Hepatic stellate cell (primary cell): ENCODE measurements around the gene NFATC4.
"Not testable (repeated sequence)": the region's sequence is repeated elsewhere in the genome, so short reads cannot be mapped to it uniquely, and the experiment has no call there.

Source experiments
- DNase-seq: peaks from one replicate; pipeline ENCODE4 v3.0.0; 2011; ENCODE audit warnings: low spot score

The NFATC4 gene

DNA sequence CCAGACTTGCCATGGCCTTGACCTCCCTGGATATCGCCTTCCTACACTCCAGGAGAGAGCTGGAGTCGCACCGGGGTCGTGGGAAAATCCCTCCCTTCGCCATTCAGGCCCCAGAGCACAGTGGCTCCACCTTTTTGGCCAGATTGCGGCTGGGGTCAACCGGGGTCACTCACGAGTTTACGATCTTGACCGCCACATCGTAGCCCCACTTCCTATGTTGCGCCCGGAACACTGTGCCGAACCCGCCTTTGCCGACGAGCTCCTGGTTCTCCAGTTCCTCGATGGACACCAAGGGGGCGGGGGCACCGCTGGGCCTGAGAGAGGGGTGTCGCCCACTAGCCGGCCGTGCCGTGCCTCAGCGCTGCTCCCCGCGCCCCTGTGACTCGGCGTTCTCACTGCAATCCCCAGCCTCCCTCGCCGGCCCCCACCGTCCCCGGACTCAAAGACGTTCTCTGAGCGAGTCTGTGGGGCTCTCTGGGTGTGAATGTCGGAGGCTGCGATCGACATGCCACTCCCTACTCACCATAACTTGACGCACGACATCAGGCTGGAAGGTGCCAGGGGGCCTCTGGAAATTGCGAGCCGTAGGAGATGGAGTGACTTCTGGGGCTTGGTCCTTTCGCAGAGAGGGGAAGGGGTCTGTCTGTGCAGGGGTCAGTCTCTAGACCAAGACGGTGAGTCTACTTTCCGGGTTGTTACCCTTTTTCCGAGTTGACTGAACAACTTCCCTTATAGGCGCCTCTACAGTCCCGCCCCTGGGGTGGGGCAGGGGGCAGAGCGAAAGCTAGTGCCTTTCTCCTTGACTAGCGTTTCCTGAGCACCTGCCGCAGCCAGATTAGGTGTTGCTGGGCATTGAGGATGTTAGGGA is 28.5 kb upstream of the NFATC4 start, which contains the start of gene RIPK3:
Gene RIPK3 (minus strand): TSS at position 708 of the 868 bp plus-strand sequence. CDS start 165 bp downstream, at position 543.
- no peak for DNase-seq

DNA sequence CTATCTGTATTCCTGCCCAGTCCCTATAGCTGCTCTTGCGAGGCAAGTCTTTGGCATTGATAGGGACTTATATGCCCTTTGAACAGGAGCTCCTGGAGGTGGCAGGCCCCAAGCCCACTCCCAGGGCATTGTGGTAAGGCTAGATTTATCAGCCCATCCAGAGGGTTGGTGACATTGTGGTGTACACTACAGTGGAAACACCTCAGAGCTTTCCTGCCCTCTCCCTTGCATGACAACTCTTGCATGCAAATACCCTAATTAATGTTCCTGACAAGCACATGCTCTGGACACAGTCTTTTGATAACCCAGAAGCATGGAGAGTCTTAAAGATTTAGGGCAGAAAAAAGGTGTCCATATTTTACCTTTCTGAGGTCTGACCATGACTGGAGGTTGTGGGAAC is 27.4 kb upstream of the NFATC4 start:
- DNase-seq = no peak

DNA sequence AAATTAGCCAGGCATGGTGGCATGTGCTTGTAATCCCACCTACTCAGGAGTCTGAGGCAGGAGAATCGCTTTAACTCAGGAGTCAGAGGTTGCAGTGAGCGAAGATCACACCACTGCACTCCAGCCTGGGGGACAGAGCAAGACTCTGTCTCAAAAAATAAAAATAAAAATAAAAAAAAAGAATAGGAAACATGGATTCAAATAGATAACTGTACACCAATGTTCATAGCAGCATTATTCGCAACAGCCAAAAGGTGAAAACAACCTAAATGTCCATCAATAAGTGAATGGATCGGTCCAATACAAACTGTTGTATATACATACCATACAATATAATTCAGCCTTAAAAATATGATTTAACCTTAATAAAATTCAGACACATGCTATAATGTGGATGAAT is 25.1 kb upstream of the NFATC4 start:
- no peak for DNase-seq

DNA sequence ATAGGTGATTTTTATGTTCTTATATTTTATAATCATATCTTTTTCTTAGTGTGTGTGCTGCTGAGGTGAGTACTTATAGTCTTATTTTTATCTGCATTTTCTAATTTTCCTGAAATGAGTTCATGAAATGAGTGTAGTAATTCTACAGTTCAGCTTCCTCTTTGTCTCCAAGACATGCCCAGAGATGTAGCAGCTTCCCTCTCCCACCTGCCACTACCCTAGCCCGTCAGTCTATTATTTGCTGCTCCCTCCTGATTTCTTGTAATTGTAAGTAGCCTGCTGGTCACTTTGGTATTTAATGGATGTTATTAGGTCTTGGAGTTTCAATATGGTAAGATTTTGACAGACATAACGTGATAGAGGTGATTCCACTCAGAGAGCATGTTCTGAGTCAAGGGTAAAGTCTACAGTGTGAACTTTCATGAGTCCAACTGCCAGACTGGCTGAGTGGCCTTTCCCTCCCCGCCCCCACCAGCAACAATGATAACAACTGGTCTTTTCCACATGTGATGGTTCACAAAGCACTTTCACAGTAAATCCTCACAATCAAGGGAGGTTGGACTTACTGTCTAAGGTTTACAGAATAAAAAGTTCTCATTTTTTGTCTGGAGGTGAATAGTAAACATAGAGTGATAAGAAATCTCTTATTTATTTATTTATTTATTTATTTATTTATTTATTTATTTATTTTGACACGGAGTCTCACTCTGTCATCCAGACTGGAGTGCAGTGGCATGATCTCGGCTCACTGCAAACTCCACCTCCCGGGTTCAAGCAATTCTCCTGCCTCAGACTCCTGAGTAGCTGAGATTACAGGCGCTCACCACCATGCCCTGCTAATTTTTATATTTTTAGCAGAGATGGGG is 24.0 kb upstream of the NFATC4 start:
- no peak for DNase-seq

DNA sequence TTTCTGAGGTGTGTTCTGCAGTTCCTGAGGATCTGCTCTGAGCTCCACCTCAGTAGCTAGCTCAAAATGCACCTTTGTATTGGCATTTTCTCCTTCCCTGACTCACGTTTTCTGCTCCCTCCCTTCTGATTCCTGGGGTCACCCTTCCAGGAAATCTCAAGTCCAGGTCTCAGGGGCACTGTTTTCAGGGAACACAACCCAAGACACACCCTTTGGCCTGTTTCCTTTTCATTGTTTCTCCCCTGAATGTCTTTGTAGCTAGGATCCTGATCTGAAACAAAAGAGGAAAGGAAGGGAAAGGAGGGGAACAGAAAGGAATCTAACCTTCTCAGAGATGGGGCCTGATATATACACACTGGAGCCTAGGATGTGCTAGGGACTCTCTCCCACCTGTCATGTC is 20.9 kb upstream of the NFATC4 start:
- no peak for DNase-seq

DNA sequence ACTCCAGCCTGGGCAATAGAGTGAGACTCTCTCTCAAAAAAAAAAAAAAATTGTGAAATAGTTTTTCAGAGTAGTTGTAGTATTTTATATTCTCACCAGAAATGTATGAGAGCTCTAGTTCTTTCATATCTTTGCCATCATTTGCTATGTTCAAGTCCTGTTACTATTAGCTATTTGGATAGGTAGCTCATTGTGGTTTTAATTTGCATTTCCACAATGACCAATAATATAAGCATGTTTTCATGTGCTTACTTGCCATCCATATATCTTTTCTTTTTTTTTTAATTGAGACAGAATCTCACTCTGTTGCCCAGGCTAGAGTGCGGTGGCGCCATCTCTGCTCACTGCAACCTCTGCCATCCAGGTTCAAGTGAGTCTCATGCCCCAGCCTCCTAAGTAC is 19.8 kb upstream of the NFATC4 start:
- no peak for DNase-seq

DNA sequence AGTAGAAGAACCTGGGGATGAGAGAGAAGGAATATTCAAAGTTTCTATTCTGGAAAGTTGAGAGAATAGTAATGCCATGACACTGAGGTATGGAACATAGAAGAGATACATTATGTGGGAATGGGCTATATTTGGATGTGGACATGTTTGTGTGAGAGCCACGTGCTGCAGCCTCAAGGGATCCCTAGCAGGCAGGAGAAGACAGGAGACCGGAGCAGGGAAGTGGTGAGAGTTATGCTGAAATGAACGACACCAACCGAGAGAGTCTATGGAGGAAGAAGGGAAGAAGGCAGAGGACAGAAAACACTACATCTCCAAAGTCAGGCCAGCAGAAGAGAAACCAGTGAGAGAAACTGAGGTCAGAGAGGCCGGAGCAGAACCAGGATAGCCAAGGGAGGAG is 18.2 kb upstream of the NFATC4 start:
- DNase-seq = no peak

DNA sequence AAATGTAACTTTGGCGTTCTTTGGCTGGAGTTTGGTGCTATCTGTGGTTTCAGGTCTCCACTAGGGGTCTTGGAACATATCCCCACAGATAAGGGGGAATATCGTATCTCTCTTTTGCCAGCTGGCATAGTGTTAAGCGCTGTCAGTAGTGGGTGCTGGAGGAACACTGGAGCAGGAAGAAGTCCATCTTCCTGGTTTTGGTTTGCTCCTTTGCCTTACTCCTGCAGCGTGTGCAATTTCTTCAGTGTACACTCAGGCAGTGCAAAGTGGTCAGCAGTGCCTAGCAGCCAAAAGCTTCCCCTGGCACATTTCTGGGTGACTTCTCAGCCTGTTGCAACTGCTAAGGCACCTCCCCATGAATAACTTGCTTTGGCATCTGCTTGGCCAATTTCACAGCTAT is 16.5 kb upstream of the NFATC4 start:
- DNase-seq = peak; percentile 31

DNA sequence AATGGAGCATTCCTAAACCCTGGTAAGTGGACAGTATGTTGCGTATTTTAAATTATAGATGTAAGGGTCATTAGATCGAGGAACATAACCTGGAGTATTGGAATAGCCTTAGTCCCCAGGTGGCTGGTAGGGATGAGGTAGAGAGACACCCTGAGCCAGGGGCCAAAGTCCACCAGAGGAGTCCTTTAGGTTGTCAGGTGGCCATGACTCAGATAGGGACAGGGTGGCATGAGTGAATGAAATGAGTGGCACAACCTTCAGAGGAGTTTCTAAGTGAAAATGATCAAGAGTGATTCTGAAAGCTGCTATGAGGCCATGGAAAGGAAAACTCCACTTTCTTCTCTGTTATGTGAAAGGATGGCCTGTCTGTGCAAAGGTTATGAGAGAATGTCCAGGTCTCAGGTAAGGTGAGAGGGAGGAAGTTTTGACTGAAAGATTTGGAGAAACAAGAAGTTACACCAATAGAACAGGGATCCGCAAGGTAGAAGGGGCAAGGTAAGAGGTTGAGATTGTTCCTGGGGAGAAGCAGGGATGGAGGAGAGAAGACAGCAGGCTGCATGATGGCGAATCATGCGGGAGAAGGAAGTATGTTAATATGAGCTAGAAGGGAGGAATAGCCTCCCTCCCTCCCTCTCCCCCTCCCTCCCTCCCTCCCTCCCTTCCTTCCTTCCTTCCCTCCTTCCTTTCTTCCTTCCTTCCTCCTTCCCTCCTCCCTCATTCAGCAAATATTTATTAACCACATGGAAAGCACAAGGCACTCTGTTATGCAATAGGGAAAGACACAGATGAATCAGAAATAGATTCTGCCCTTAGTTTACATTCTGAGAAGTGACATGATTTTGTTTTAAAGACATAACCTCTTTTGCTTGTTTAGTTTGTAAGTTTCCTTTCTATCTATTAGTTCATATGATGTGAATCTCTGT is 14.2 kb upstream of the NFATC4 start:
- no peak for DNase-seq

DNA sequence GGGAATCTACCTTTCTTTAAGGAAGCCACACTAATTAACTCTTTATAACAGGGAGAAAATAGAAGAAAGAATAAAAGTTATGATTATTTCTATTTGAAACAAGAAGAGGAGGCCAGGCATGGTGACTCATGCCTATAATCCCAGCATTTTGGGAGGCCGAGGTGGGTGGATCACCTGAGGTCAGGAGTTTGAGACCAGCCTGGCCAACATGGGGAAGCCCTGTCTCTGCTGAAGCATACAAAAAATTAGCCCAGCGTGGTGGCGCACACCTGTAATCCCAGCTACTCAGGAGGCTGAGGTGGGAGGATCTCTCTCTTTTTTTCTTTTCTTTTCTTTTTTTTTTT is 13.5 kb upstream of the NFATC4 start:
- DNase-seq = not testable (repeated sequence)

DNA sequence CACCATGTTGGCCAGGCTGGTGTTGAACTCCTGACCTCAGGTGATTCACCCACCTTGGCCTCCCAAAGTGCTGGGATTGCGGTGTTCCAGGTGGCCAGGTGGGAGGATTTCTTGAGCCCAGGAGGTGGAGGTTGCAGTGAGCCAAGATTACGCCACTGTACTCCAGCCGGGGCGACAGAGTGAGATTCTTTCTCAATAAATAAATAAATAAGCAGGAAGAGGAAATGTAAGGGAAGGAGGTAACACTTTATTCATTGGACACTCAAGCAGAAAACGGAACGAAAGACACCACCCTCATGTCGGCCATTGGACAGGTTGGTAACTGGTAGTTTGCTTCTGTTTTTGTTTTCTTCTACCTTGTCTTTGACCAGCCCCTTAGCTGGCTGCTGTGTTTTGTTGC is 13.0 kb upstream of the NFATC4 start:
- no peak for DNase-seq

DNA sequence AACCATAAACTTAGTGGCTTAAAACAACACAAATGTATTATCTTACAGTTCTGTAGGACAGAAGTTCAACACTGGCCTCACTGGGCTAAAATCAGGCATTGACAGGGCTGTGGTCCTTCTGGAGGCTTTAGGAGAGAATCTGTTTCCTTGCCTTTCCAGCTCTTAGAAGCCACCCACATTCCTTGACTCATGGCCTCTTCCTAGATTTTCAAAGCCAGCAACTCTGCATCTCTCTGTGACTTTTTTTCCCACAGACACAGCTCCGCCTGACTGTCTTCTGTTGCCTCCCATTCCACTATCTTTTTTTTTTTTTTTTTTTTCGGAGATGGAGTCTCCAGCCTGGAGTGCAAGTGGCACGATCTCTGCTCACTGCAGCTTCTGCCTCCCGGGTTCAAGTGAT is 11.8 kb upstream of the NFATC4 start:
- DNase-seq = no peak

DNA sequence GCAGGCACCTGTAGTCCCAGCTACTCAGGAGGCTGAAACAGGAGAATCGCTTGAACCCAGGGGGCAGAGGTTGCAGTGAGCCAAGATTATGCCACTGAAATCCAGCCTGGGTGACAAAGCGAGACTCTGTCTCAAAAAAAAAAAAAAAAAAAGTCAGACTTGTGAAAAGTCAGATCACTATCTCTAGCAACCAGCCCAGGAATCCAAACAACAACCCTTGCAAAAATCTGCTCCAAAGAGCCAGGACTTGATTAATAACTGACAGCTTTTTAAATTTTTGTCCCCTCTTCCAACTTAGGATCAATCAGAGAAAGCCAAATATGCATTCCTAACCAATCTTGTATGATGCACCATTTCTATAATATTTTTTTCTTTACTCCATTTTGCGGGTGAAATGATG is 7.7 kb upstream of the NFATC4 start:
- DNase-seq = no peak

DNA sequence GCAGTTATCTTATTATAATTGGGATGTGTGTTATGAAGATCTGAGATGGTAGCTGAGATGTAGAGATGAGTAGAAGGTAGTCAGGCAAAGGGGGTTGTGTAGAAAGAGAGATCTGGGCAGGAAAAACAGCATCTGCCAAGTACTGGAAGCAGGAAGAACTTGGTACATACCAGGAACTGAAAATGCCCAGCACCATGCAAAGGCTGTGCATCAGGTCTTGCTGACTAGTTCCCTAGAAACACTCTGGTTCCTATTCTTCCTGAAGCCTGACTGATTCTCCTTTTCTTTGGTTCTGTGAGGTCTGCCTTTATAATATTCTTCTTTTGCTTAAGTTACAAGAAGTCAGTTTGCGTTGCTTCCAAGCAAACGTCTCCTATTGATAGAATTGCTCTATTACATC is 6.7 kb upstream of the NFATC4 start:
- no peak for DNase-seq

DNA sequence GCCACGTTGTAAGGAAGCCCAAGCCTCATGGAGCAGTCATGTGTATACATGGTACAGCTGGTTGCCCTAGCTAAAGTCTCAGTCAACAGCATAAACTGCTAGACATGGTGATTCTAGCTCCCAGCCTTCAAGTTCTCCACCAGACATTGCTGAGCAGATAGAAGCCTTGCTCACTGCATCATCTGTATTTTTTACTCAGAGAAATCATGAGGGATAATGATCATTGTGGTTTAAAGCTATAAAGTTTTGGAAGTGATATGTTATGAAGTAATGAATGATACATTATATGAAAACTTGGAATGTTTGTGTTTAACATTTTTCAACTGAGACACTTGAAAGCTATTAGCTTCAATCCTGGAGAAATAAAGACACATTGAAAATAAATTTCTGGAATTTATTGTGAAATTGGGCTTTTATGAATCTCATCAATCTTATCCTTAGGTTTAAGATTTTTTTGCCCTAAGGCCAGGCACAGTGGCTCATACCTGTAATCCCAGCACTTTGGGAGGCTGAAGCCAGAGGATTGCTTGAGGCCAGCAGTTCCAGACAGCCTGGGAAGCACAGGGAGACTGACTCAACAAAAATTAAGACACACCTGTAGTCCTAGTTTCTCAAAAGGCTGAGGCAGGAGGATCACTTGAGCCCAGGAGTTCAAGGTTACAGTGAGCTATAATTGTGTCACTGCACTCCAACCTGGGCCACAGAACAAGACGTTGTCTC is 5.6 kb upstream of the NFATC4 start:
- no peak for DNase-seq

DNA sequence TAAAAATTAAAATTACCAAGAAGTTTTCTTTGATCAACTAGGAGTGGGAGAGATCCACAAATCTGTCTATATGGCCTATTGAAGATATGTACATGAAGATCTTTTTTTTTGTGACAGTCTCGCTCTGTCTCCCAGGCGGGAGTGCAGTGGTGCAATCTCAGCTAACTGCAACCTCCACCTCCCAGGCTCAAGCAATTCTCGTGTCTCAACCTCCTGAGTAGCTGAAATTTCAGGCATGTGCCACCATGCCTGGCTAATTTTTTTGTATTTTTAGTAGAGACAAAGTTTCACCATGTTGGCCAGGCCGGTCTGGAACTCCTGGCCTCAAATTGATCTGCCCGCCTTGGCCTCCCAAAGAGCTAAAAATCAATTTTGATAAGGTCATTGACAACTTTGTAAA is 4.6 kb upstream of the NFATC4 start:
- DNase-seq = no peak

DNA sequence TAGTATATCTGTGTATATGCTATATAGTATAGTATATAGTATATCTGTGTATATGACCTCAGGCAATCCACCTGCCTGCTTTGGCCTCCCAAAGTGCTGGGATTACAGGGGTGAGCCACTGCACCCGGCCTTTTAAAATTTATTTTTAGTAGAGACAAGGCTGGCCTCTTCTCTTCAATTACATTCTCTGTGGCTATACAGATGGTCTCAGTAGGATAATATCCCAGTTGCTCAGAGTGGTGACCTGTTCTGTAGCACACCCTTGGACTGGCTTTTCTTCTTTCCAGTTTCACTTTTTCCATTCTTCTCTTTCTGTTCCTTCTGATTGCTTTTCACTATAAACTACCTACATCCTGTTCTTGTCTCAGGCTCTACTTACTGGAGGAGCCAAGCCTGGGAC is 3.1 kb upstream of the NFATC4 start:
- DNase-seq = no peak

DNA sequence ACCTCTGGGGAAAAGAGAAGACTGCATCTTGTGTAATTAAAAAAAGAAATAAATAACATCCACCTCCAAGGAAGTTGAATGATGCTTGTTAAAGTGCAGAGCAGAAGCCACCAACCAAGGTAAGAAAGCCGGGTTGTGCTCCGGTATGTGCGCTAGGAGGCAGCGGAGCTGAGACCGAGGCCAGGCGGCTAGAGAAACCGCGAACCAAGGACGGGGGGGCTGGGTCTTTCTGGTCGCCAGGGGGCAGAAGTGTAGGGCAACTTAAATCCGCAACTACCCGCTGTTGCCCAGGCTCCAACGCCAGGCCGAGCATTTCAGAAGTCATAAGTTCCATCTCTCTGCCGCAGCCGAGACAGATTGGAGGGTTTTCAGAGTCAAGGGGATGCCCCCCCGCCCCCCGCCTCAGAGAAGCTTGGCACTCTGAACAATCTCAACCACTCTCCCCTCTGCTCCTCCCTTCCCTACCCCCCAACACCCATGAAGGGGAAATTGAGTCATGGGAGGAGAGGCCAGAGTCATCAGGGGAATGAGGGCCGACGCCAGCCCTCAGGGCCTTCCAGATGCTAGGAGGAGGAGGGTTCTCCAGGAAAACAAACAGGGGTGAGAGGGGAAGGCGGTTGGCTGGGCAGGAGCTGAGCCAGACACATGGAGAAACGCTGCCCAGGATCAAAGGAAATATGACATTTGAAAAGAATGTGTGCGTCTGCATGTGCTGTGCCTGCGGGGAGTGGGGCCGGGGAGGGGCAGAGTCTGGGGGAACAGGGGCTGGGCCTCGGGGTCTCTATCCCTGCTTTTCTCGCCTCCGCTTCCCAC is 2.2 kb upstream of the NFATC4 start:
- peak; percentile 62 for DNase-seq

DNA sequence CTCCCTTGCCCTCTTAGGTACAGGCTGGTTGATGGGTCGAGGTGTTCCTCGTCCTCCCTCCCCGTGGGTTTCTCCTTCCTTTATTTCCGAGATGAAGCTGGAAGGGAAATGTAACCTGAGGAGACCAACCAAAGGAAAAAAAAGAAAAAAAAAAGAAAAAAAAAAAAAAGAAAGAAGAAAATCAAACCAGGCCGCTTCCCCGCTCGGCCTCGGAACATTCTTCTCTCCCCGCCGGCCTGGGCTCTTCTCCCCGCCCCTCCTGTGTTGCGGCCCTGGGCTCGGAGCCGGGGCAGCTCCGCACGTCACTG is 1.6 kb upstream of the NFATC4 start:
- no peak for DNase-seq

DNA sequence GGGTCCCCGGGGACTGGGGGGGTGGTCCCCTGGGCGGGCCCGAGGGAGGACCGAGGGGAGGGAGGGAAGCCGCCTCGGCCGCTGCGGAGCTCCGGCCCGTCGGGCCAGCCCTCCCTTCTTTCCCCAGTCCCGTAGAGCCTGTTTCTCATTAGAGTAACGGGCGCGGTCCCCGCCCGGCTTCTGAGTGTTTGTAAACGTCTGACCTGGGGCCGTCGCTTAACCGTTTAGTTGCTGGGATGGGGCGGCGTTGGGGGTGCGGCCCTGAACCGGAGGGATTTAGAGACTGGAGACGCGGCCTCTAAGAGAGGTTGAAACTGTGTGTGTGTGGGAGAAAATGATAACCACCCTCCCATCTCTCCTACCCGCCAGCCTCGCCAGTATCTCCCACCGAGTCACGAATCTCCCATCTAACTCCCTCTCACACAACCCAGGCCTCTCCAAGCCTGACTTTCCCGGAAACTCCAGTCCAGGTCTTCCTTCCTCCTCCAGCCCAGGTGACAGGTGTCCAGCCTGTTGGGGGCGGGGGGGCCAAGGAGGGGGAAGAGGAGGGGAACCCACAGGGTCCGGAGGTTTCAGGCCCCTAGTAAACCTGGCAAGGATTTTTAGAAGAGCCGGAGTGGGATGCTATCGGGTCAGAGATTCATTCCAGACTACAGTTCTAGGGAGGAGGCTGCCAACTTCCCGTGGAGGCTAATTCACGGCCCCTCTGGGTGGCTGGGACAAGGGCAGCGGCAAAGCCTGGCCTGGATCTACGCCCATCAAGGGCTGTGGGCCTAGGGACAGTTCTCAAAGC is 1.1 kb upstream of the NFATC4 start:
- peak; percentile 84 for DNase-seq
